OCI-LY7 (cell line): ENCODE data around the gene ANKDD1A. TPM values are rescaled to one million over a fixed set of nuclear protein-coding genes. Genes with fewer than 3 reads are reported as not detected.

Experiments
- BruUV-seq: library from RNA; stranded (reverse); fragments of 400-500 nt; replicated peaks from 2 replicates; lab custom pipeline; 2021; lab: Mats Ljungman, UMichigan
- CTCF ChIA-PET: fragments of 300-600 bp; sonication (Branson Sonifier 250); formaldehyde crosslinking; loops from one replicate; lab custom pipeline; 2022; ENCODE audit warnings: antibody characterized with exemption; ENCODE audit not compliant: unreplicated experiment; lab: Charles Lee
- POLR2A ChIA-PET: fragments of 300-600 bp; sonication (Branson Sonifier 250); formaldehyde crosslinking; loops from one replicate; lab custom pipeline; 2022; ENCODE audit warnings: antibody characterized with exemption; lab: Charles Lee
- DNase-seq: peaks from one replicate; pipeline ENCODE4 v3.0.0-alpha.2; 2015; ENCODE audit warnings: low spot score
- H2AFZ ChIP-seq: fragments of 200-600 bp; sonication (generic), shearing (Covaris generic); 2 replicates; pipeline ENCODE4 v1.6.1; 2014; ENCODE audit warnings: mild to moderate bottlenecking, antibody characterized with exemption, low read length, moderate library complexity
- H3K27ac ChIP-seq: fragments of 200-600 bp; sonication (generic); 2 replicates; pipeline ENCODE4 v1.5.1; 2014; ENCODE audit warnings: mixed run types, low read depth, mild to moderate bottlenecking, moderate library complexity, low read length, inconsistent platforms; ENCODE audit not compliant: poor library complexity, severe bottlenecking
- H3K36me3 ChIP-seq: fragments of 200-600 bp; sonication (generic); 2 replicates; pipeline ENCODE4 v1.6.1; 2014; ENCODE audit warnings: mild to moderate bottlenecking, antibody characterized with exemption, low read length, moderate library complexity, mixed read lengths; ENCODE audit not compliant: insufficient read depth
- H3K4me1 ChIP-seq: fragments of 200-600 bp; sonication (generic); 2 replicates; pipeline ENCODE4 v1.5.1; 2014; ENCODE audit warnings: mild to moderate bottlenecking, low read length; ENCODE audit not compliant: insufficient read depth, poor library complexity, severe bottlenecking
- H3K4me2 ChIP-seq: fragments of 200-600 bp; sonication (generic); 2 replicates; pipeline ENCODE4 v1.6.1; 2014; ENCODE audit warnings: mild to moderate bottlenecking, low read length
- H3K4me3 ChIP-seq: fragments of 200-600 bp; sonication (generic); 2 replicates; pipeline ENCODE4 v1.5.1; 2014; ENCODE audit warnings: mild to moderate bottlenecking, low read depth, low read length; ENCODE audit not compliant: poor library complexity, severe bottlenecking
- H3K79me2 ChIP-seq: fragments of 200-600 bp; sonication (generic); 2 replicates; pipeline ENCODE4 v1.6.1; 2016; ENCODE audit warnings: low read depth, mild to moderate bottlenecking, low read length, moderate library complexity, mixed read lengths; ENCODE audit not compliant: insufficient read depth
- H3K9me2 ChIP-seq: fragments of 200-600 bp; sonication (generic); 2 replicates; pipeline ENCODE4 v1.6.1; 2016; ENCODE audit warnings: mild to moderate bottlenecking, low read length, mixed read lengths; ENCODE audit not compliant: insufficient read depth
- H3K9me3 ChIP-seq: fragments of 200-600 bp; sonication (generic); 2 replicates; pipeline ENCODE4 v1.6.1; 2014; ENCODE audit warnings: mild to moderate bottlenecking, mixed run types, low read length, mixed read lengths
- H4K20me1 ChIP-seq: fragments of 200-600 bp; sonication (generic); 2 replicates; pipeline ENCODE4 v1.6.1; 2014; ENCODE audit warnings: mild to moderate bottlenecking, antibody characterized with exemption, low read length, moderate library complexity, mixed read lengths; ENCODE audit not compliant: insufficient read depth
- CTCF ChIP-seq: fragments of 200-600 bp; sonication (generic); conservative IDR thresholded peaks from 2 replicates; pipeline ENCODE4 v1.5.1; 2014; ENCODE audit warnings: mild to moderate bottlenecking, antibody characterized with exemption, low read length, moderate library complexity, mixed read lengths
- EZH2phosphoT487 ChIP-seq: fragments of 200-600 bp; sonication (generic); IDR thresholded peaks from 2 replicates; pipeline ENCODE4 v1.6.1; 2018; ENCODE audit warnings: low read depth, borderline replicate concordance, mild to moderate bottlenecking, mixed run types, antibody characterized with exemption, low read length, moderate library complexity, mixed read lengths
- intact Hi-C: fragments of 100-400 bp; cut with micrococcal nuclease; formaldehyde crosslinking; loops from one replicate; pipeline ENCODE4 v1.10.0; 2022; ENCODE audit not compliant: unreplicated experiment
- total RNA-seq, 2 experiments: library from RNA; depleted of rRNA in 1 of 2; stranded (reverse); fragments of >200 nt in 1 of 2; shearing (Covaris generic) in 1 of 2; gene quantifications; 2 replicates each; pipeline ENCODE4 v1.2.3, GENCODE V29; 2014 to 2022

Gene ANKDD1A
- total RNA-seq, 2 experiments from 2014 or later = 2.1 to 5.1 TPM

- intact Hi-C loops = no loop called here
- POLR2A ChIA-PET = no interaction called here
- TF ChIP-seq CTCF (no peak), EZH2phosphoT487 (no peak)
- Histone ChIP-seq H3K79me2 (no peaks in the 10 kb centered on the region), H3K9me2 (no peaks in the 10 kb centered on the region), H3K4me3 (no peak overlapping the region), H4K20me1 (no peaks in the 10 kb centered on the region), H3K9me3 (no peaks in the 10 kb centered on the region), H3K4me2 (no peak overlapping the region), H2AFZ (no peak overlapping the region), H3K4me1 (peaks cover 6% of the 10 kb centered on the region), H3K36me3 (peaks cover 65% of the 10 kb centered on the region), H3K27ac (no peak overlapping the region)
- DNase-seq = no peak
- CTCF ChIA-PET = no interaction called here
- BruUV-seq = no TSS peak
Observed at GRCh38 chr15:64862408-64862807, 49.3 kb upstream of the ANKDD1A start.

GRCh38 chr15:64864068-64864467 lies 47.6 kb upstream of the ANKDD1A start:
- ChIA-PET POLR2A (interaction anchor here (0.6 kb wide), 2 partner anchors 25 to 139 kb away, joined by 3 read pairs; no protein-coding TSS in a partner anchor), CTCF (interaction anchor here (0.5 kb wide), 1 partner anchor 10 kb away, joined by 3 read pairs; no protein-coding TSS in a partner anchor)
- H3K27ac ChIP-seq = no peak overlapping the region
- H3K79me2 ChIP-seq = no peaks in the 10 kb centered on the region
- H3K36me3 ChIP-seq = peaks cover 48% of the 10 kb centered on the region
- no peak for DNase-seq
- no TSS peak for BruUV-seq
- no peak overlapping the region for H3K4me3 ChIP-seq
- no peaks in the 10 kb centered on the region for H4K20me1 ChIP-seq
- no peak overlapping the region for H2AFZ ChIP-seq
- no peaks in the 10 kb centered on the region for H3K9me3 ChIP-seq
- intact Hi-C loops = no loop called here
- no peaks in the 10 kb centered on the region for H3K4me1 ChIP-seq
- H3K9me2 ChIP-seq = no peaks in the 10 kb centered on the region
- no peak overlapping the region for H3K4me2 ChIP-seq
- TF ChIP-seq CTCF = no peak
- TF ChIP-seq EZH2phosphoT487 = no peak

- no peak overlapping the region for H2AFZ ChIP-seq
- H3K4me2 ChIP-seq = no peak overlapping the region
- BruUV-seq = no TSS peak
- no peak for TF ChIP-seq EZH2phosphoT487
- no peak for TF ChIP-seq CTCF
- no peak overlapping the region for H3K4me3 ChIP-seq
- H3K9me2 ChIP-seq = no peaks in the 10 kb centered on the region
- intact Hi-C loops = no loop called here
- H3K79me2 ChIP-seq = no peaks in the 10 kb centered on the region
- H3K36me3 ChIP-seq = peaks cover 40% of the 10 kb centered on the region
- ChIA-PET POLR2A (no interaction called here), CTCF (no interaction called here)
- no peaks in the 10 kb centered on the region for H3K4me1 ChIP-seq
- H3K27ac ChIP-seq = no peak overlapping the region
- no peak for DNase-seq
- no peaks in the 10 kb centered on the region for H3K9me3 ChIP-seq
- H4K20me1 ChIP-seq = no peaks in the 10 kb centered on the region
Observed at GRCh38 chr15:64865126-64865997, 46.3 kb upstream of the ANKDD1A start.
